SHP77 treated with DMSO at 0.1 percent for 48 hours (cell line): Measurements from ENCODE around the gene MUC20.

Experiments used
- DNase-seq: peaks from one replicate; lab custom pipeline; 2025; lab: John Stamatoyannopoulos, UW

MUC20 gene

DNA sequence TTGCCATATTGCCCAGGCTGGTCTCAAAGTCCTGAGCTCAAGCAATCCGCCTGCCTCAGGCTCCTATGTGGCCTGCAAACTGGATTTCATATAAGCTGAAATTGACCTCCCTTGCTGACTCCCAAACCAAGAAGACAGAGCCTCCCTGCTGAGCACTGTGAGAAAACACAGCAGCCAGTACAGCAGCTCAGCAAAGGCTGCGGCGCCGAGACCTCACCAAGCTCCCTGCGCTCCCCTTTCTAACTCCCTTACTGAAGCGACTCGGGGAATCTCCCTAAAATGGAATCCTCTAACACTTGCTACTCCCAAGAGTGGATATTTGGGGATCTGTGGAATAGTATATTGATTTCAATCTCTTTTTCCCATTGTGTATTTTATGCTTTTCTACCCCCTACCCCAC is 34.6 kb downstream of the MUC20 start:
- no peak for DNase-seq

DNA sequence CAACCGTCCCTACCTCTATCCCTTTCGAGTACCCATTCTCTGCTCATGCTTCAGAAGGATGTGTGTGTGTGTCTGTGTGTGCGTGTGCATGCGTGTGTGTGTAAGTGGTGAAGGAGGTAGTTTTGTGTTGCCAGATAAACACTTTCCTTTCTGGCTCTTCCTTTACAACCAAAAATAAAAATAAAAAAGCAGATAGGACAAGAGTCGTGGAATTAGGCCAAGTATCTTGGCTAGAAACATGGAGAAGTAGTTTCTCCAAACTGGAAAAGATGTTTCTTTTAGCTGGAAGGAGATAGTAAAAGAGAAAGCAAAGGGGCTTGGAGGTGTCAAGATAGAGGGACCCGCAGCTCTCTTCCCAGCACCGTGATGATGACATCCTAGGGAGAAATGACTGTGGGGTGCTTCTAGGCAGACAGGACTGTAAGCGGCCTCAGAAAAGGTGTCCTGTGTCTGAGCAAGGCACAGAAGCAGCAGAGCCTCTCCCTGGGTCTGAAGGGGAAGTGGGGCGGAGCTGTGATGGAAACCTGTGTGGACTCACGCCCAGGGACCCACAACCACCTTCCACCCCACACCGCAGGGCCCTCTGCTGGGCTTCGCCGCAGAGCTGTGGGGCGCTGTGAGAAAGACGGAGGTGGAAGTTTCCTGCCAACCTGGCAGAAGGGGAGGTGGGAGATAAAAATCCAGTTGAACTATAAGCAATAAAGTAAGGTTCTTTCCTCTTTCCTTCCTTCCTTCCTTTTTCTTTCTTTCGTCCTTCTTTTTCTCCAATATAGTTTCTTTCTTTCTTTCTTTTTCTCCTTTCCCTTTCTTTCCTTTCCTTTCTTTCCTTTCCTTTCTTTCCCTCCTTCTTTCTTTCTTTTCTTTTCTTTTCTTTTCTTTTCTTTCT is 35.3 kb downstream of the MUC20 start:
- no peak for DNase-seq

DNA sequence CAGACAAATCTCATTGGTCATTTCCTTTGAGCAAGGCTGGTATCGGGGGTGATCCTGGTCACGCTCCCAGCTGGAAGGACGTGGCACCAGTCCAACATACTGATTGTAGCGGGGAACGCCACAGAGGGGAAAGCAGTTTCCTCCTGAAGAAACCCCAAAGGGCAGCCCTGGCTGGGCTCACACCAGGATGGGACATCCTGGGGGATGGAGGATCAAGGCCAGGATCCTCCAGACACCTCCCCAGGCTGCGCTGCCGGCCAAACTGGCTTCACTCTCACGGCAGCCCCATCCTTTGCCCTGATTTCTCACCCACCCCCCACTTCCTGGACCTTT is 36.6 kb downstream of the MUC20 start:
- no peak for DNase-seq

DNA sequence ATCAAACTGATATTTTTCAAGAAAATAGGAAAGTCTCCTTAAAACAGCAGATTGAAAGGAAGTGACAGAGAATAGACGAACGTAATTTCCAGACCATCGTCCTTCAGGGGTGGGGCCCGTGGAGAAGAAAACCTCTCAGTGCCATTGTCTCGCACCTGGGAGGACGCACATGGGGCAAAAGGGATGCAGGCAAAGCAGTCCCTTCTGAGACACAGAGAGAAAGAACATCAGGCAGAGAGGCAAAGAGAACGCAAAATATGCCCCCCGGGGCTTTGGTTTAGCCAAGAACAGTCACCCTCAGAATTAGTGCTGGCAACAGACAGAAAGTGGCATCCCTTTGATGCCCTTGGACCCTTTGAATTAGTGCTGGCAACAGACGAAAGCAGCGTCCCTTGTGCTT is 37.0 kb downstream of the MUC20 start:
- no peak for DNase-seq

DNA sequence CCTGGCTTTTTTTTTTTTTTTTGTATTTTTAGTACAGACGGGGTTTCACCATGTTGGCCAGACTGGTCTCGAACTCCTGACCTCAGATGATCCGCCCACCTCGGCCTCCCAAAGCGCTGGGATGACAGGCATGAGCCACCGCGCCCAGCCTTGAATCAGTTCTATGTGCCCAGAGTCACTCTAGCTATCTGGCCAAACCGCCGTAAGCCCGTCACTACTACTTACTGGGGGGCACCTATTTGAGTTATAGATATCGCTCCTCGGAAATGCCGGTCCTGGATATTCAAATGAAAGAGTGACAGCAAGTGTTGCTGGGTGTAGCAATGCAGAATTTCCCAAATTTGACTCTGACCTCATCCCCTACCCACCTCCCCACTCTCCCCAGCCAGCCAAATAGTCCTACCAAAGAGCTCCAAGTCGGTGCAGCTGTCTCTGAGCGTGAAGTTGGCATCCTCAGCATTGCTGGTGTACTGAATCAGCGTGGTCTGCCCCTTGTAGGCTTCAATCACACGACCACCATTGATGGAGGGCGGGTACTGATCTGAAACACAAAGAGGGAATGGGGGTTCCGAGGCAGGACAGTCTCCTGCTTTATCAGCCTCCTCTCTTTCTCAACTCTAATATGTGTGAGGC is 38.1 kb downstream of the MUC20 start:
- no peak for DNase-seq

DNA sequence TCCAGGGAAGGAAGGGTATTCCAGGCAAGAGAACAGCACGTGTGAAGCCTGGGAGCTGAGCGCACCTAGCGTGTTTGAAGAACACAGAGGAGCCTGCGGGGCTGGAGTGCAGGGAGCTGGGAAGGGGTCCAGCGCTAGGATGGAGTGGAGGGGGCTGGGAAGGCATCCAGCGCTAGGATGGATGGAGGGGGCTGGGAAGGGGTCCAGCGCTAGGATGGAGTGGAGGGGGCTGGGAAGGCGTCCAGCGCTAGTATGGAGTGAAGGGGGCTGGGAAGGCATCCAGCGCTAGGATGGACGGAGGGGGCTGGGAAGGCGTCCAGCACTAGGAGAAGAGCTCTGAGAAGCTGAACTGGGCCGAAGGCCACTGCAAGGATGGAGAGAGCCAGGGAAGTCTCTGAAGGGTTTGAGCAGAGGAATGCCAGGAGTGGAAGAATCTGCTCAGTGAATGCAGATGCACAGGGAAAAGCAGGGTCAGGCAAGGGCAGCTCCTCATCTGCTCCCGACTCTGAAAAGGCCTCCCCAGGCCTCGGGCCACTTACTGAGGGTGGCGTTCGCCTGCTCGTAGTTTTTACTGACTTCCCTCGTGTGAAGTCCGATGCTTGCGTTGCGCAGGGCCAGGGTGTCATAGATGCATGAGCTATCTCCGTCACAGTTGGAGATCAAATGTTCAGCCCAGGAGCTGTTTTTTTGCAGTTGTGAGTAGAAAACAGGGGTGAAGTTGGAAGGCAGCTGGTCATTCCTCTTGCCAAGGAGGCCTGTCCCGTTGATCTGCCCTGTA is 39.8 kb downstream of the MUC20 start:
- DNase-seq, result no peak

DNA sequence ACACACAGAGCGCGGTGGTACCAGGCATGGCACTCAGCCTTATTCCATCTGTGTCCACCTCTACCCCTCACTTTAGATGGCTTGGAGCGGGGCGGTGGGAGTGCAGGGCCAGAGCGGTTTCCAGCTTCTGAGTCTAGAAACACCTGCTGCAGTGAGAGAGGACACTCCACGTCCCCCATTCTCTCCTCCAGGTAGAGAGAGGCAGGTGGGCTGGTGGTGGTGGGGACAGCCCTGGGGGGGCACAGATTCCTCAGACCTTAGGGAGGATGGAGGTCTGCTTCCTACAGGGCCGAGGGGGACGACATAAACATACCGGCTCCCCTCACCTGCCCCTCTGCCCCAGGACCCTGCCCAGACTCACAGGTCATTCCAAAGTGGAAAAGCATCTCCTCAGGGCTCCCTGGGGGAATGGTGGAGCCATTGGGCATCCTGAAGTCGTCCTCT is 40.4 kb downstream of the MUC20 start:
- no peak for DNase-seq

DNA sequence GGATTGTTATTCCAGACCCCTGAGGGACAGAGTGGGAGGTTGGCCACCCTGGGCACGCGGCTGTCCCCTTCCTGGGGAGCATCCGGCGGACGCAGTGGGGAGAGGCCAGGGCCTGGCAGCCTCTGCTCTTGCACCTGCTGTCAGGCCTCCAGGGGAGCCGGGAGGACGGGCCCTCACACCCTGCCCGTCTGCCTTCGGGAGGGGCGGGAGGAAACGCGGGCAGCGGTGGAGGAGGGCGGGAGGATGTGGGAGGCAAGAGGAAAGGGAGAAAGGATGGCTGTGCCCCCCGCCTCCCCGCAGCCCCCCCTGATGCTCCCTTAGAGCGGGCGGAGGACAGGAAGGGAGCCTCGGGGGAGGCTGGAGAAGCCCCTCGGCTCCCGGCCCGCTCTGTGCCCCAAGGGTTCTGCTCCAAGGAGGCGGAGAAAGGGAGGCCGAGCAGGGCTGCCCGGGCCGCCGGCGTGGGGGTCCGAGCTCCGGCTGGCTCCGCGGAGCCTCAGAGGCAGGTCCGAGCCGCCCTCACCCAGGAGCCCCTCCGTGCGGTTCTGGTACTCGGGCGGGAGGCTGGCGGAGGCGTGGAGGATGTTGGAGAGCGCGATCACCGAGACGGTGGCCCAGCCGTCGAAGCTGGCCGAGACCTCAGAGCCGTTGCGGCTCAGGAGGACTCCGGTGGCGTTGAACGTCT is 40.9 kb downstream of the MUC20 start:
- DNase-seq, result no peak

DNA sequence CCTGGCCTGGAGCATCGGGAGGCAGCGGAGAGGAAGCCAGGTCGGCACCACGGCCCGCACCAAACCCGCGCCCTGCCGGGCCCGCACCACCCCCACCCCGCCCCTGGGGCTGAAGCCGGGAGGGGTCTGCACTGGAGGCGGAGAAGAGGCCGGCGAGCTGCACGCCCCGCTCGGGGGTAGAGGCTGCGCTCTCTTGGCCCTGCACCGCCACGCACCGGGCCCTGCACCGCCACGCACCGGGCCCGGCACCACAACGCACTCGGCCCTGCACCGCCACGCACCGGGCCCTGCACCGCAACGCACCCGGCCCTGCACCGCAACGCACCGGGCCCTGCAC is 41.4 kb downstream of the MUC20 start:
- no peak for DNase-seq

DNA sequence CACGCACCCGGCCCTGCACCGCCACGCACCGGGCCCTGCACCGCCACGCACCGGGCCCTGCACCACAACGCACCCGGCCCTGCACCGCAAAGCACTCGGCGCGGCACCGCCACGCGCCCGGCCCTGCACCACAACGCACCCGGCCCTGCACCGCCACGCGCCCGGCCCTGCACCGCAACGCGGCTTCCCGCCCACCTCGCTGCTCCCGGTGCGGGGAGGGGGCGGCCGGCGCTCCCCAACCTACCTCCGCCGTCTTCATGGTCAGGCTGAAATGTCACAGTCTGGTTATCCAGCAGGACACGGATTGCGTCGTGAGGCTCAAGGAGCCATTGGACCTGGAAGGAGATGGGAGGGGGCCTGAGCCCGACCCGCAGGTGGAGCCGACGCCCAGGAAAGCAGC is 41.8 kb downstream of the MUC20 start:
- DNase-seq, result no peak

DNA sequence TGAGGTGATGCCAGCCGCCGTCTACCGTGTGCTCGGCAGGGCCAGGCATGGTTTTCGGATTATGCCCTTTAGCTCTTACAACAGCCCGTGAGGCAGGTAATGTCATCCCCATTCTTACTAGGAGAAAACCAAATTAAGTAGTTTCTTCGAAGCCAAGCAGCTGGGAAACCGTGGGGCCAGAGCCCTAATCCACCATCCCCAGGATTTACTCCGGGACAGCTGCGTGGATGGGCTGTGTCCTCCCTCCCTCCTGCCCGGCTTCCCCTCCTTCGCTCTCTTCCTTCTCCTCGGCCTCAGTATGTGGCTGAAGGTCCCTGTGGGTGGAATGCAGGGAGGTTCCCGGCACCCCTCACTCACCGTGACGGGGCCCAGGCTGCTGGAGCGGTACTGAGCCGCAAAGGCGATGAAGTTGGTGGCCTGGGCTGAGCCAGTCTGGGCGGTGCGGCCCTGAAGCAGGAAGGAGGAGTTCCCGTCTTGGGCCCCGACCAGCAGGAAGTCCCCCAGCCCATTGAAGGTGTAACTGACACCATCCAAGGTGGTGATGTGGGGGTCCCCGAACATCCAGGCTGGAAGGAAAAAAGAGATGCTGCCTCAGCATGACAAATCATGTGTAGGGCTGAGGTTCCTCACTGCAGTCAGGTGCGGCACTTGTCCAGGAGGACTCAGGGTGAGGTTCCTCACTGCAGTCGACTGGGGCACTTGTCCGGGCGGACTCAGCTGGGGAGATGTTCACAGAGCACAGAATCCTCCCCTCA is 42.5 kb downstream of the MUC20 start:
- no peak for DNase-seq

DNA sequence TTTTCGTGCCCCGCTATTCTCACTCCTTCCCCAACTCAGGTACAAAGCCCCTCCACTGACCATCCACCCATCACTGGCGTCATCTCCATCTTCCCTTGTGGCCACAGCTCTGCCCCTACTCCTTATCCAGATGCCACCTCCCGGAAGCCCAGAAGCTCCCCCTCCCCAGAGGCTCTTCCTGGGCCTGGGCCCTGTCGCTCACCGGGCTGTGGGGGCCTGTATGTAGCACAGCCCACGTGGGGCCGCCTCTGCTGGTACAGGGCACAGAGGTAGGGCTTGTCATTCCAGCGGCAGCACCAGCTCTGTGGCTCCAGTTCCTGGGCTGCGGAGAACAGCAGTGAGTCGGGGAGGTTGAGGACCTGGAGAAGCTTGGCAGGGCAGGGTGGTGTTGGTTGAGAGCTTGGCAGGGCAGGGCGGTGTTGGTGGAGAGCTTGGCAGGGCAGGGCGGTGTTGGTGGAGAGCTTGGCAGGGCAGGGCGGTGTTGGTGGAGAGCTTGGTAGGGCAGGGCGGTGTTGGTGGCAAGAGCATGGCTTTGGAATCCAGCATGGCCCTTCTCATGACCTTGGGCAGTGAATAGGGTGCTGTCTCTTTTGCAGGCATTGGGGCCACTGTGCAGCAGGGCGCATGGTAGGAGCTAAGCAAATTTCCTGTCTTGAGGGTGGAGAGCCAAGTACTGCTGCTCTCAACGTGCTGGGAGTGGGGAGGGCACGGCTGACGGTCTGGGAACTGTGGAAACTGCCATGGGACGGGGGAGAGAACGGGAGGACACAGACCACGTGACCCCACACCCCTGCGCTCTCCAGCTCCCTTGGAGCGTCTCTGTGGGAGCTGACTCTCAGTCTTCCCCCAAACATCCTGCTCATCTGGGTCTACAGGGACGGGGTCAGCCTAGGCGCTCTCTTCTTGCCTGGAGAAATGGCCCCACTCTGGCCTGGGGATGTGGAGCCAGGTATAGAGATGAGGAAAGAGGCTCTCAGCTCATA is 43.4 kb downstream of the MUC20 start:
- DNase-seq, result no peak

DNA sequence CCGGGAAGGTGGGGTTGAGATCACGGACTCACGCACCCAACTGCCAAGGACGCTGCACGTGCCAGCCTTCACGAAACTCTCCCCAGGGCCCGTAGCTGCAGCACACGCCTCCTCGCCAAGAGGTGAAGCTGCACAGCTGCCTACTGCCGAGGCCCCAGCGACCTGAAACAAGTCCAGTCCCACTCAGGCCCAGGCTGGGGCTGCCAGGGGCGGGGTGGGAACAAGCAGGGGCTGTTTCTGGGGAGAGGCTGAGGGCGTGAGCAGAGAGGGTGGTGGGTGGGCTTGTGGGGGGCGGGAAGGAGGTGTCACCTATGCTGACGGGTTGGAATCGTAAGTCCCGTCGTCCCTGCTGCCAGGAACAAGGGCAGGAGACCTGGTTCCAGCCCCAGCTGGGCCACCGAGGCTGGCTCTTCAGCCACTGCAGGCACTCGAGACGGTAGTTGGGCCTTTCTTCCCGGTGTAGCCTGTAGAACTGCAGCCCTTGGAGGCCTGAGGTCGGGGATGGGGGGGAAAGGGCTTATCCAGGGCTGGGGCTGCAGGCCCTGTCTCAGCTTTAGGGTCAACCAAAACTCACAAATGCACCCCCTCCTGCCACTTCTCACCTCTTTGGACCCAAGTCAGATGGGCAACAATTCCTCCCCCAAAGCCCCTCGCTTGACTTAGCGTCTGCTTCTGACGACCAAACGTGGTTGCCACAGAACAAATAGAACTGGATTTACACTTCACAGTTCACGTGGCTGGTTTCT is 44.4 kb downstream of the MUC20 start:
- DNase-seq, result no peak

DNA sequence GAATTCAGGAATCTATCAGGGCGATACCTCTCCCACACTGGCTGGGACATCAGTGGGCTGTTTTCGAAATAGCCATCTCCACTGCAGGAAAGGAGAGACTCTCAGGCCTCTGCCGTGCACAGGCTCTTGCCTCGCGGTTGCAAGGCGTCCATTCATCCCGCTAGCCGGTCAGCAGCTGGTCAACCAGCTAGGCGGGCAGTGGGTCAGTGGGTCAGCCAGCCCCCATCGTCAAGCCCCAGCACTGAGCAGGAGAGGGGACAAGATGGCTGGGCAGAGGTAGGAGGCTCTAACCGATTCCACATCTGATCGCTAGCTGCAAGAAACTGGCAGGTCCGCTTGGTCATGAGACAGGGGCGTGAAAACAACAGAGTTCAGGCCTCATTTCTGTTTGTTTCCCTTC is 45.9 kb downstream of the MUC20 start:
- no peak for DNase-seq

DNA sequence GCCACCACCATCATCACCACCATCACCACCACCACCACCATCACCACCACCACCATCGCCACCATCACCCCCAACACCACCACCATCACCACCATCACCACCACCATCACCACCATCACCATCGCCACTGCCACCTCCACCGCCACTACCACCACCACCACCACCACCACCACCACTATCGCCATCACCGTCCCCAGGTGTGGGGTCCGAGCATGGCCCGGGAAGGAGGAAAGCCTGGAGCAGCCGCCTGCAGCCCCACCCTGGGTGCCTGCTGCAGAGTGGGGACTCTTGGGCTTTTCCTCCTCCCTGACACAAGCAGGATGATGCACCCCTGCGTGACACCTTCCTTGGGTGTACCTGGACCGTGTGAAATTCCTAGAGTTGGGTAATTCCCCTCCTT is 47.0 kb downstream of the MUC20 start:
- no peak for DNase-seq

DNA sequence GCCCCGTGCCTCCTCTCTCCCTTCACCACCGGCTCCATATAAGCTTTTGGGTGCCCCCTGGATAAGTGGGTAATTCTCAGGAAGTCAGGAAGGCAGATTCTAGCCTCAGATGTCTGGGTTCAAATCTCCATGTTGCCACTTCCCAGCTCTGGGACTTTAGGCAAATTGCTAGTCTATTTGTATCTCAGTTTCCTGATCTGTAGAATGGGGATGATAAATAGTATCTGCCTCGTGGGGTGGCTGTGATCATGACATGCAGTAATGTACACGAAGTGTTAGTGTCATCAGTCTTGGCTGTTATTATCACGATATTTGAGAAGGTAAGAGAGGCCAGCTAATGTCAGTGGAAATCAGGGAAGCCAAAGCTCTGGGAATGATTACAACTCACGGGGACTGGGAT is 47.6 kb downstream of the MUC20 start:
- no peak for DNase-seq

DNA sequence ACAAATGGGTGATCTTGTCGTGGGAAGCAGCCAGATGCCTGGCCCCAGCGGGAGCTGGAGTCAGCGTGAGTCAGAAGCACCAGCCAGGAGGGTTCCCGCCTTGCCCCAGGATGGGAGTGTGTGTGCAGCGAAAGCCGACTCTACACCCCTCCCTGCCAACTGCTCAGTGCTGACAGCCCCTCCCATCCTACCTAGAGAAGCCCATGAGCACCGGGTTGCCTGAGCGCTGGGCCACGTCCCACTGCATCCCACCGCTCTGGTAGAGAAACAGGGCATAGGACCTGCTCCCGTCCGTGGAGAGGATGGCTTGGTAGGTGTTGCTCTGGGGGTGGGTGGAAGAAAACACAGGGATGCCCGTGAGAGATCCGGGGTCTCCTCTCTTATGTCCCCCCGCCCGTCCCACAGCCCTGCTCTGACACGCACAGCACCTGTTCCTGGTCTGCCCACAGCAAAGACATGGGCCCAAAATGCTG is 48.1 kb downstream of the MUC20 start:
- no peak for DNase-seq

DNA sequence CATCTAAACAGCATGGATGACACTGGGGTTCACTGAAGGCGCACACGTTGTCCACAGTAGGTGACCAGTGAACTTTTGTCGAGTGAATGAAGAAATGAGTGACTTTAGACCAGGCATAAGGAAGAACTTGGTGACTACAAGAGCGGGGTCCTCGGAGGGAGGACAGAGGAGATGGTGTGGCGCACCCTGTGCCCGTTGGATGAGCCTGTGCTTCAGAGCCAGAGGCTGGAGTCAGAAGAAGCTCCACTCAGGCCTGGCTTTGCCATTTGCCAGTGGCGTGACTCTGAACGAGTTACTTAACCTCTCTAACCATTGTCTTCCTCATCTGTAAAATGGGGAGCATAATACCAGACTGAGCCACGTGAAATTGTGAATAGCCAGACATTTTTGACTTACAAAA is 48.8 kb downstream of the MUC20 start:
- DNase-seq, result no peak

DNA sequence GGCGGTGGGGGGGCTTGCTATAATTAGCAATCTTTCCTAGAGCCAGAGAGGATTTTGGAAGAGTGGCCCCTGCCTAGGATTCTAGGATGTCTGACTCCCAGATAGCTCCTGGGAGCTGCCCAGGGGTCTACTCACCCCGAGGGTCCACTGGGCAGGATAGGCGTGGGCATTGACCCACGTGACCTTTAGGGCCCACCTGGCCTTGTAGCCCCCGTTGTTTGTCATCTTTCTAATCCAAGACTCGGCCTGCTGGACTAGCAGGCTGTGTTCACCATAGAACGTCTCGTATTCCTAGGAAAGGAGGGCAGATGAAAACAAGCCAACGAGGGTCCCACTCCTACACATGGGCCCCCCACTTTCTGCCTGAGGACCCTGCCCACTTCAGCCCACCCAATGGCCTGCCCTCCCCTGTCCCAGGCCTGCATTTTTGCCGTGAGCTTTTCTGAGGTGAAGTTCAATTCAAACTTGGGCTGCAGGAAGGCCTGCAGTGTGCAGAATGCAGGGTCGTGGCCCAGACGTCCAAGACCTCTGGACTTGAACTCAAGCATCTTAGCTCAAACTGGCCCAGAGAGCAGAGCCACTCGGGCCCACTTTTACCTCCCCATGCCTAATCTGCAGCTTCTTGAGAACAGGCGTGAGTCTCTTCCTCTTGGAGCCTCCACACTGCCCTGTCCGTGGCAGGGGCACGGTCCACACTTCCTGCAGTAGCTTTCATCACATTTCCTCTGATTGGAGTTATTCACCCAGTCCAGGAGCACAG is 49.5 kb downstream of the MUC20 start:
- no peak for DNase-seq
